ENCODE measurements around the gene GJC1.

DNA sequence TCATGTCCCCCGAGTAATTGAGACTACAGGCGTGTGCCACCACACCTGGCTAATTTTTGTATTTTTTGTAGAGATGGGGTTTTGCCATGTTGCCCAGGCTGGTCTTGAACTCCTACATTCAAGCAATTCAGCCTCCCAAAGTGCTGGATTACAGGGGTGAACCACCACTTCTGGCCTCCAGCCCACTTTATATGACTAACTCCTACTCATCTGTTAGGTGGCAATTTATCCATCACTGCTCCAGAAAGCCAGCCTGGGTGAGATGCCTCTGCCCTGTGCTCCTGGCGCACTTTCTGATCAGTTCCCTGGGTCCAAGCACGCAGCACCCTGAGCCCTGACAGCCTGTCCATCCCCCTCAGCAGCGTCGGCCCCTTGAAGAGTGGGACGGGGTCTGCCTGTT lies 41.9 kb downstream of the GJC1 start:
- TF ChIP-seq, protein P1, sequence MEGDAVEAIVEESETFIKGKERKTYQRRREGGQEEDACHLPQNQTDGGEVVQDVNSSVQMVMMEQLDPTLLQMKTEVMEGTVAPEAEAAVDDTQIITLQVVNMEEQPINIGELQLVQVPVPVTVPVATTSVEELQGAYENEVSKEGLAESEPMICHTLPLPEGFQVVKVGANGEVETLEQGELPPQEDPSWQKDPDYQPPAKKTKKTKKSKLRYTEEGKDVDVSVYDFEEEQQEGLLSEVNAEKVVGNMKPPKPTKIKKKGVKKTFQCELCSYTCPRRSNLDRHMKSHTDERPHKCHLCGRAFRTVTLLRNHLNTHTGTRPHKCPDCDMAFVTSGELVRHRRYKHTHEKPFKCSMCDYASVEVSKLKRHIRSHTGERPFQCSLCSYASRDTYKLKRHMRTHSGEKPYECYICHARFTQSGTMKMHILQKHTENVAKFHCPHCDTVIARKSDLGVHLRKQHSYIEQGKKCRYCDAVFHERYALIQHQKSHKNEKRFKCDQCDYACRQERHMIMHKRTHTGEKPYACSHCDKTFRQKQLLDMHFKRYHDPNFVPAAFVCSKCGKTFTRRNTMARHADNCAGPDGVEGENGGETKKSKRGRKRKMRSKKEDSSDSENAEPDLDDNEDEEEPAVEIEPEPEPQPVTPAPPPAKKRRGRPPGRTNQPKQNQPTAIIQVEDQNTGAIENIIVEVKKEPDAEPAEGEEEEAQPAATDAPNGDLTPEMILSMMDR (IDR thresholded peaks at IDR 0.05), result no peak
- no peak for TF ChIP-seq POLR2A (IDR thresholded peaks at IDR 0.05)

All from ovary (tissue), 3 donors.